ENCODE results near the gene ADAMTS6.

- no peak for TF ChIP-seq ZNF384 (IDR thresholded peaks at IDR 0.05)
- TF ChIP-seq SUZ12 (IDR thresholded peaks at IDR 0.05), result no peak
- no peak for TF ChIP-seq NFRKB (IDR thresholded peaks at IDR 0.05)
- TF ChIP-seq FOXK2 (IDR thresholded peaks at IDR 0.05), result no peak
- TF ChIP-seq BHLHE40 (IDR thresholded peaks at IDR 0.05; ENCODE audit: borderline replicate concordance), result no peak
- no peak for TF ChIP-seq FOXM1 (IDR thresholded peaks at IDR 0.05; ENCODE audit: borderline replicate concordance)
- TF ChIP-seq FOXA1 (IDR thresholded peaks at IDR 0.05), result no peak
- no peak for TF ChIP-seq CTBP1 (IDR thresholded peaks at IDR 0.05; ENCODE audit: borderline replicate concordance)
- TF ChIP-seq ELF4 (IDR thresholded peaks at IDR 0.05), result no peak
- TF ChIP-seq SP1 (IDR thresholded peaks at IDR 0.05), result no peak
- no peak for TF ChIP-seq TARDBP (IDR thresholded peaks at IDR 0.05)
- no peak for TF ChIP-seq PKNOX1 (IDR thresholded peaks at IDR 0.05)
- no peak for TF ChIP-seq LEF1 (IDR thresholded peaks at IDR 0.05; ENCODE audit: borderline replicate concordance)
Measured at GRCh38 chr5:65150599-65151304, 331.0 kb downstream of the ADAMTS6 start.
